ENCODE results near the gene MAPKAP1. TPM values are rescaled to one million over a fixed set of nuclear protein-coding genes. Genes with fewer than 3 reads are reported as not detected.

The MAPKAP1 gene
- total and polyA plus RNA-seq, 2 of the 13 experiments (the other 11 are each of a cell fraction or from before 2014, with no cell fraction given) = 45.0 to 64.3 TPM

GRCh38 chr9:125407974-125408900, 298.8 kb downstream of the MAPKAP1 start (continued):
- peak; percentile 65; the same call in 1 of the 2 replicates for TF ChIP-seq ZNF281 (CRISPR knock-in tag; IDR thresholded peaks at IDR 0.05; ENCODE audit: borderline replicate concordance)
- TF ChIP-seq SOX13 (IDR thresholded peaks at IDR 0.05) = no peak
- TF ChIP-seq SOX13 (CRISPR knock-in tag; conservative IDR thresholded peaks at IDR 0.05 in 1 of 2, IDR thresholded peaks at IDR 0.05 in 1 of 2) = peak in 1 of 2 experiments; percentile 13; a peak in 1 of 4 replicates
- TF ChIP-seq ZNF318 (CRISPR knock-in tag; IDR thresholded peaks at IDR 0.05) = no peak
- TF ChIP-seq DNMT3B (CRISPR knock-in tag; conservative IDR thresholded peaks at IDR 0.05) = no peak
- no peak for TF ChIP-seq ZNF609 (CRISPR knock-in tag; IDR thresholded peaks at IDR 0.05; ENCODE audit: borderline replicate concordance)
- TF ChIP-seq ZBTB3 (CRISPR knock-in tag; IDR thresholded peaks at IDR 0.05; ENCODE audit: borderline replicate concordance, low read depth) = no peak
- TF ChIP-seq ZC3H4 (CRISPR knock-in tag; IDR thresholded peaks at IDR 0.05; ENCODE audit: borderline replicate concordance) = no peak
- TF ChIP-seq ZNF343 (CRISPR knock-in tag; IDR thresholded peaks at IDR 0.05) = no peak
- no peak for TF ChIP-seq MAFG (CRISPR knock-in tag; IDR thresholded peaks at IDR 0.05)
- TF ChIP-seq ZNF329 (CRISPR knock-in tag; IDR thresholded peaks at IDR 0.05; ENCODE audit: low read depth) = no peak

Data from HepG2 (cell line).